ENCODE results near the gene DDX41. TPM values are rescaled to one million over a fixed set of nuclear protein-coding genes. Genes with fewer than 3 reads are reported as not detected.

Gene DDX41
- total RNA-seq, 1 experiment from 2014 or later: 153 TPM

- peak; percentile 74 for DNase-seq (ENCODE audit: low spot score)
Measured at GRCh38 chr5:177468685-177469628, 47.8 kb downstream of the DDX41 start.

DNA sequence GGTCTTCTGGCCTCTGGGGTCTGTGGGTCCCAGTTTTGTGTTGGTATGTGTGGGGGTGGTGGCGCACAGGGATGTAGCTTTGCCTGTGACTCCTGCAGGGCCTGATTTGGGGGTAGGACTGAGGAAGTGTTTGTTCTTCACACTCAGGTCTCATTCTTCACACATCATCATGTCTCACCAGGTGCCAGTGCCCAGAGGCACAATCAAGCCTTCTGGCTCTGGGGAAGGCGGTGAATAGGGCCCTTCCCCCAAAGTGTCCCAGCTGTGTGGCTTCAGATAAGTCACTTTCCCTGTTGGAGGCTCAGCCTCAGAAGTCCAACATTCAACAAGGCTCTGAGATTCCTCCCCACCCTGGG lies 48.5 kb downstream of the DDX41 start:
- no peak for DNase-seq (ENCODE audit: low spot score)

DNA sequence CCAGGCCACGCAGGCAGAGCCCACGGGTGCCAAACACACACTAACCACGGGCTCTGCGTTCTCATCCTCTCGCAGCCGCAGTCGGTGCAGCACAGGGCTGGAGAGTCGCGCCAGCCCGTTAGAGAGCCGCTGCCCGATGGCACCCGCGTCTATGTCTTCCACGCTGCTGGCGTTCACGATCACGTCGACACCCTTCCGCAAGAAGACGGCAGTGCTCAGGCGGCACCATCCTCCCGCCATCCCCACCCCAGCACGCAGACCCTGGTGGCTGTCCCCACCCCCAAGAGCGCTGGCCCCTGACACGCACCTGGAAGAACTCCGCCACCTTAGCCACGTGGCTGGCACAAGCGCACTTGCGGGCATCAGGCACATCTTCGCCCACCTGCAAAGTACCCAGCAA lies 49.3 kb downstream of the DDX41 start:
- no peak for DNase-seq (ENCODE audit: low spot score)

- no peak for DNase-seq (ENCODE audit: low spot score)
Measured at GRCh38 chr5:177466861-177467260, 49.9 kb downstream of the DDX41 start.

DNA sequence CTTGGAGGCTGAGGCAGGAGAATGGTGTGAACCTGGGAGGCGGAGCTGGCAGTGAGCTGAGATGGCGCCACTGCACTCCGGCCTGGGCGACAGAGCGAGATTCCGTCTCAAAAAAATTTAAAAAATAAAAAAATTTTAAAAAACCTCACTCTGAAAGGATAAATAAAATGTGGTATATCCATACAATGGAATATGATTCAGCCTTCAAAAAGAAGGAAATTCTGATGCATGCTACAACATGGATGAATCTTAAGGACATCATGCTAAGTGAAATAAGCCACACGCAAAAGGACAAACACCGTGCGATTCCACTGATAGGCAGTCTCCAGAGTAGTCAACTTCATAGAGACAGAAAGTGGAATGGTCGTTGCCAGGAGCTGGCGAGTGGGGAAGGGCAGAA lies 51.7 kb downstream of the DDX41 start:
- no peak for DNase-seq (ENCODE audit: low spot score)

GRCh38 chr5:177462021-177462670 lies 54.6 kb downstream of the DDX41 start:
- DNase-seq (ENCODE audit: low spot score): no peak

Other genes starting within 250 kb of the DDX41 start
- 15.3 and 23.1 TPM in 2 replicates for gene RAB24, start 213.2 kb downstream of the DDX41 start, total RNA-seq (2014; rRNA removed; shearing (Covaris generic))
- gene PRELID1, start 213.2 kb downstream of the DDX41 start, total RNA-seq (2014; rRNA removed; shearing (Covaris generic)): 376 and 403 TPM in 2 replicates
- gene MXD3, start 205.1 kb downstream of the DDX41 start, total RNA-seq (2014; rRNA removed; shearing (Covaris generic)): 81.3 and 99.7 TPM in 2 replicates
- gene LMAN2, start 165.3 kb downstream of the DDX41 start, total RNA-seq (2014; rRNA removed; shearing (Covaris generic)): 361 and 423 TPM in 2 replicates
- gene RGS14, start 159.0 kb downstream of the DDX41 start, total RNA-seq (2014; rRNA removed; shearing (Covaris generic)): 28.2 and 36.5 TPM in 2 replicates
- 0.05 TPM in 1 of 2 replicates, not detected in the other for gene SLC34A1, start 132.5 kb downstream of the DDX41 start, total RNA-seq (2014; rRNA removed; shearing (Covaris generic))
- gene PFN3, start 116.3 kb downstream of the DDX41 start, total RNA-seq (2014; rRNA removed; shearing (Covaris generic)): not detected in 2 replicates
- gene F12, start 107.4 kb downstream of the DDX41 start, total RNA-seq (2014; rRNA removed; shearing (Covaris generic)): 5.6 and 11.3 TPM in 2 replicates
- gene GRK6, start 90.3 kb downstream of the DDX41 start, total RNA-seq (2014; rRNA removed; shearing (Covaris generic)): 59.3 and 67.6 TPM in 2 replicates
- 58.8 and 72.4 TPM in 2 replicates for gene PRR7, start 70.1 kb downstream of the DDX41 start, total RNA-seq (2014; rRNA removed; shearing (Covaris generic))
- gene DBN1, start 43.3 kb downstream of the DDX41 start, total RNA-seq (2014; rRNA removed; shearing (Covaris generic)): 343 and 354 TPM in 2 replicates
- gene PDLIM7, start 19.4 kb downstream of the DDX41 start, total RNA-seq (2014; rRNA removed; shearing (Covaris generic)): 189 and 215 TPM in 2 replicates
- 0.19 and 1.7 TPM in 2 replicates for gene DOK3, start 7.1 kb downstream of the DDX41 start, total RNA-seq (2014; rRNA removed; shearing (Covaris generic))
- 21.8 and 28.7 TPM in 2 replicates for gene FAM193B, start 37.6 kb upstream of the DDX41 start, total RNA-seq (2014; rRNA removed; shearing (Covaris generic))
- gene TMED9, start 75.2 kb upstream of the DDX41 start, total RNA-seq (2014; rRNA removed; shearing (Covaris generic)): 119 and 124 TPM in 2 replicates
- 29.5 and 35.4 TPM in 2 replicates for gene B4GALT7, start 83.2 kb upstream of the DDX41 start, total RNA-seq (2014; rRNA removed; shearing (Covaris generic))

Measured in A172 (cell line).